Measurements from ENCODE around the gene PRICKLE3. TPM values are rescaled to one million over a fixed set of nuclear protein-coding genes. Genes with fewer than 3 reads are reported as not detected.
"Not testable (repeated sequence)": the region's sequence is repeated elsewhere in the genome, so short reads cannot be mapped to it uniquely, and the experiment has no call there.

Gene PRICKLE3
- total RNA-seq, 1 donor from 2014 or later, result 8.7 TPM

- Mint-ChIP-seq H3K4me1 (ENCODE audit: unreplicated experiment) (no peaks in the 10 kb centered on the region), H3K27ac (no peak overlapping the region), H3K36me3 (peaks cover 4% of the 10 kb centered on the region), H3K4me3 (no peak overlapping the region), H3K9me3 (no peaks in the 10 kb centered on the region), H3K27me3 (no peaks in the 10 kb centered on the region)
- TF ChIP-seq CTCF (conservative IDR thresholded peaks at IDR 0.05), result no peak
- no peak for DNase-seq (ENCODE audit: extremely low spot score, unreplicated experiment)
Observed at GRCh38 chrX:49147936-49148335, 38.2 kb downstream of the PRICKLE3 start.

- no peak overlapping the region for H3K27ac Mint-ChIP-seq
- H3K27me3 Mint-ChIP-seq, result no peaks in the 10 kb centered on the region
- no peak overlapping the region for H3K4me3 Mint-ChIP-seq
- TF ChIP-seq CTCF (conservative IDR thresholded peaks at IDR 0.05), result no peak
- no peaks in the 10 kb centered on the region for H3K9me3 Mint-ChIP-seq
- peaks cover 4% of the 10 kb centered on the region for H3K36me3 Mint-ChIP-seq
- DNase-seq (ENCODE audit: extremely low spot score, unreplicated experiment), result no peak
- H3K4me1 Mint-ChIP-seq (ENCODE audit: unreplicated experiment), result no peaks in the 10 kb centered on the region
Observed at GRCh38 chrX:49147282-49147681, 38.9 kb downstream of the PRICKLE3 start.

- not testable (repeated sequence) for H3K27me3 Mint-ChIP-seq; H3K4me1 Mint-ChIP-seq (ENCODE audit: unreplicated experiment); H3K9me3 Mint-ChIP-seq; H3K4me3 Mint-ChIP-seq; DNase-seq (ENCODE audit: extremely low spot score, unreplicated experiment); H3K27ac Mint-ChIP-seq; H3K36me3 Mint-ChIP-seq
Observed at GRCh38 chrX:49143154-49143553, 43.0 kb downstream of the PRICKLE3 start.

DNA sequence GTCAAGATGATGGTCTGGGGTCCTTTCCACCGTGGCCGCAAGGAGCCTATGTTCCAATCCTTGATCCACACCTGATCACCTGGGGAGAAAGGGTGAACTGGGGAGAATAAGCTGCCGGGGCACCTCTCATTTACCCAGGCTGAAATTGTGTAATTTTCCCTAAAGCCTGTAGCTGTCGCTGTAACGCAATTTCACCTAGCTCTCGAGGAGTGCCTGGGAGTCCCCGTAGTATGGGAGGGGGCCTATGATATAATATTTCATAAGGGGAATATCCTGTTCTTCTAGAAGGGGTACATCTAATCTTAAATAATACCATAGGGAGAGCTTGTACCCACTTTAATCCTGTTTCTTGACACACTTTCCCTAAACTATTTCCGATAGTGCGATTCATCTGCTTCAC, 43.9 kb downstream of the PRICKLE3 start:
- H3K27ac Mint-ChIP-seq; H3K9me3 Mint-ChIP-seq; H3K4me3 Mint-ChIP-seq; DNase-seq (ENCODE audit: extremely low spot score, unreplicated experiment); H3K36me3 Mint-ChIP-seq; H3K4me1 Mint-ChIP-seq (ENCODE audit: unreplicated experiment); H3K27me3 Mint-ChIP-seq: not testable (repeated sequence)
- peak; percentile 54 for TF ChIP-seq CTCF (conservative IDR thresholded peaks at IDR 0.05)

GRCh38 chrX:49139713-49140112, 46.5 kb downstream of the PRICKLE3 start:
- Mint-ChIP-seq H3K36me3 (peaks cover 8% of the 10 kb centered on the region), H3K9me3 (peaks cover 14% of the 10 kb centered on the region), H3K4me3 (no peak overlapping the region), H3K27me3 (no peaks in the 10 kb centered on the region), H3K4me1 (ENCODE audit: unreplicated experiment) (no peaks in the 10 kb centered on the region), H3K27ac (no peak overlapping the region)
- DNase-seq (ENCODE audit: extremely low spot score, unreplicated experiment), result no peak
- no peak for TF ChIP-seq CTCF (conservative IDR thresholded peaks at IDR 0.05)

DNA sequence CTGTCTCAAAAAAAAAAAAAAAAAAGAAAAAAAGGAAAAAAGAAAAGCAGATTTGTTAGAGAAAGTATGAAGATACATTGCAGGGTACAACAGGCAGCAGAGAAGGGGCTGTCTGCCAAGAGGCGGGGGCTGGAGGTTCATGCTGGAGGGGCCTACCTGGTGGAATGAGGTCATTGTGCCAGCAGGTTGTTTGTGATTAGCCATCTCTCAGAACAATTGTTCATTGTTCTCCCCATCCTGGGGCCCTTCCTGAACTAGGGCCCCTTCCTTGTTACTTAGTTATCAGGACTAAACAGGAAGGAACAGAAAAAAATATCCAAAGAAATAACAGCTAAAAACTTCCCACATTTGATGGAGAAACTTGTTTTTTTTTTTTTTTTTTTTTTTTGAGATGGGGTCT, 48.7 kb downstream of the PRICKLE3 start:
- no peak overlapping the region for H3K27ac Mint-ChIP-seq
- H3K4me3 Mint-ChIP-seq, result no peak overlapping the region
- H3K27me3 Mint-ChIP-seq, result no peaks in the 10 kb centered on the region
- peaks cover 8% of the 10 kb centered on the region for H3K36me3 Mint-ChIP-seq
- no peaks in the 10 kb centered on the region for H3K4me1 Mint-ChIP-seq (ENCODE audit: unreplicated experiment)
- TF ChIP-seq CTCF (conservative IDR thresholded peaks at IDR 0.05), result no peak
- no peak for DNase-seq (ENCODE audit: extremely low spot score, unreplicated experiment)
- H3K9me3 Mint-ChIP-seq, result peaks cover 14% of the 10 kb centered on the region

Measured in type B pancreatic cell (in vitro differentiated cells).